CD4-positive, alpha-beta T cell treated with Interleukin-15 for 1 hour (primary cell): Measurements from ENCODE around the gene CTH.
"Not testable (repeated sequence)": the region's sequence is repeated elsewhere in the genome, so short reads cannot be mapped to it uniquely, and the experiment has no call there.

Experiments used
- DNase-seq: peaks from one replicate; pipeline ENCODE4 v3.0.0-alpha.2; 2020

CTH gene

DNA sequence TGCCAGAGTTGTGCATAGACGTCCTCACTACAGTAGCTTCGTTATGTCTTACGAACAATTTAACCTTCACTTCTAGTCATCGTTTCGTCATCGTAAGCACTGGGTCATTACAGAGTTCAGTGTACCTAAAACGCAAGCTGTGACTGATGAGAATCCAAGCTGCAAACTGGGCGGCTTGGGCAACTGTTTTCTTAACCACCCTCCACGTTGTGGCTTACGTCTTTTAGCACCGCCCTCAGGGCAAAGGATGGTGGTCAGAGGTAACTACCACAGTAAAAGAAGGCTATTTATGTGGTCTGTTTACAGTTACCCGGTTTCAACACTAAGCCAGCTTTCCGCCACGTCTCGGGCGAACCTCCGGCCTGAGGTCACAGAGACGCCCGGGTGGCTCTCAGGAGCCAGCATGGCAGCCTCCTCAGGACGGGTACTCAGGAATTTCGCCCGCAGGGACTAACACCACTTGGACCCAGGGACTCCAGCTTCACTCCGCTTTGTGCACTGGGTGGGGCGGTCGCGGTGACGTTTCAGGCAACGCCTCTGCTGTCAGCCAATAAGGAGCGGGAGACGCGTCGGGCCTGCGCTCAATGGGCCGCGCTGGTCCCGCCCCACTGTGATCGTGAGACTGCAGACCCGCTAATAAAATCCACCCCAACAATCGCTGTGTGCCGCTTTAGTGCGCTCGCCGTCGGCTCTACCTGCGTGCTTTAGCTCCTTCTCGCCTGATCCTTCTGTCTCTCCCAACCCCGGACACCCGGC is at the start of gene CTH:
Gene CTH, plus strand, starts transcription at position 665 of the 756 bp plus-strand sequence. CDS start 148 bp downstream, outside the sequence.
- DNase-seq: peak; percentile 93

DNA sequence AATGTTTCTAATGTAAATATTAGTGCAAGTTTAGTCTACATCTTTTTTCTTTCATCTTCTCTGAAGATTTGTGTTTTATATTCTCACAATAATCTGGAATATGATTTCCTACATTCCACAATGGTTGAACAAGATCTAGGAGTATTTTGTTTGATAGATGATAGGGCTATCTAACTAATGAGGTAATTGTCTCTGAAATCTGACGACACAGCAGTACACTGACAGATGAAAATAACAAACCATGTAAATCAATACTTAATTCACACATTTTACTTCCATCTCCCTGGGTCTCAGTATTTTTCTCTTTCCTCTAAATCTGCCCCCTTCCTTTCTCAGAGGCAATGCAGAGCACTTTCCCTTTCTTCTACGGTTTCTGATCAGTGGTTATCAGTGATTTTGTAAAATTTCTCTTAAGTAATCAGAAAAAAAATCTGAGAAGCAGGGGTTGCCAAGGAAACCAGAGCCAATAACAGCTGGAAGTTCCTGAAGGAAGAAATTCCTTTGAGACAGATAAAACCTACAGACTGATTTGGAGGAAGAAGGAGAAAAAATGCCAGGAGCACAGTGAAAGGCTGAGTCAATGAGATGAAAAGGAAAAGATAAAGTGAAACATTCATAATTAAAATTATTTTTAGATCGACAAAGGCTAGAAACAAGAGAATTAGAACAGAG is 49.2 kb upstream of the CTH start:
- DNase-seq: no peak

DNA sequence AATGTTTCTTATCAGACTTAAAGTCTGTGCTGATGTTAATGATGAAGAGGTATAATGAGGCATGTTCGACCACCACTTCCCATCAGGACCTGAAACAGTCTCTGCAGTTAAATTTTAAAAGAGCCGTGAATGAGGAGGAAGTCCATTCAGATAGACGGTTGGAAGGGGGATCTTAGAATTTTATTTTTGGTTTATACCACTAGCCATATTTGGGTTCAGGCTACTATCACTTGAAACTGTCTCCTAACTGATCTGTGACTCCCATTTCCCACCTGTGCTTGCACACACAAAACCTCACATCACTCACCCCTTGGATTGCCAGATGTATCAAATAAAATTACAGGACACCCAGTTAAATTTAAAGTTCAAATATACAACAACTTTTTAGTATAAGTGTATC is 46.6 kb upstream of the CTH start:
- DNase-seq: no peak

DNA sequence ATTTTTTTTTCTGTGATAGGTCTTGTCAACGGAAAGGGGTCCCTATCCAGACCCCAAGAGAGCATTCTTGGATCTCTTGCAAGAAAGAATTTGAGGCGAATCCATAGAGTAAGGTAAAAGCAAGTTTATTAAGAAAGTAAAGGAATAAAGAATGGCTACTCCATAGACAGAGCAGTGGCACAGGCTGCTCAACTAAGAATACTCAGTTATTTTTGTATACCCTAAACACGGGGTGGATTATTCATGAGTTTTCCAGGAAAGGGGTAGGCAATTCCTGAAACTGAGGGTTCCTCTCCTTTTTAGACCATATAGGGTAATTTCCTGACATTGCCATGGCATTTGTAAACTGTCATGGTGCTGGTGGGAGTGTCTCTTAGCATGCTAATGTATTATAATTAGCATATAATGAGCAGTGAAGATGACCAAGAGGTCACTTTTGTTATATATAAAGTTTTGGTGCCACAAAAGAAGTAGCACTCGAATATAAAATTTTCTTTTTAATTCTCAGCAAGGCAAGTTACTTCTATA is 44.6 kb upstream of the CTH start:
- DNase-seq: not testable (repeated sequence)

DNA sequence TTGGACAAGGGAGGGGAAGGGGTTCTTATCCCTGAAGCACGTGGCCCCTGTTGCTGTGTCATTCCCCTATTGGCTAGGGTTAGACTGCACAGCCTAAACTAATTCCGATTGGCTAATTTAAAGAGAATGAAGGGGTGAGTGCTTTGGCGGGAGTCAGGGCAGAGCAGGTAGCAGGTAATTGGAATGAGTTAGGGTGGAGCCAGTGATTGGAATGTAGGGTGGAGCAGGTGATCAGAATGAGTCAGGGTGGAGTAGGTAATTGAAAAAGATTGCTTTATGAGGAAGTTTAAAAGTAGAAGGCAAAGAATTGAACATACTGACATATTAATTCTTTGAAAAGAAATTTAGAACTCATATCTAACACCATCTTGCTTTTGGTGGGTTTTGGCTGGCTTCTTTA is 44.1 kb upstream of the CTH start:
- DNase-seq: not testable (repeated sequence)

DNA sequence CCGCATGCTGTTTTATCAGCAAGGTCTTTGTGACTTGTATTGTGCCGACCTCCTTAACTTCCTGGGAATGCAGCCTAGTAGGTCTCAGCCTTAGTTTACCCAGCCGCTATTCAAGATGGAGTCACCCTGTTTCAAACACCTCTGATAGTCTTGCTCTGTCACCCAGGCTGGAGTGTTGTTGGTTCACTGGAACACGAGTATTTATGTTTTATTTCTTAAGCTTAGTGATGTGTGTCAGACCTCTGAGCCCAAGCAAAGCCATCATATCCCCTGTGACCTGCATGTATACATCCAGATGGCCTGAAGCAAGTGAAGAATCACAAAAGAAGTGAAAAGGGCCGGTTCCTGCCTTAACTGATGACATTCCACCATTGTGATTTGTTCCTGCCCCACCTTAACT is 43.7 kb upstream of the CTH start:
- not testable (repeated sequence) for DNase-seq

DNA sequence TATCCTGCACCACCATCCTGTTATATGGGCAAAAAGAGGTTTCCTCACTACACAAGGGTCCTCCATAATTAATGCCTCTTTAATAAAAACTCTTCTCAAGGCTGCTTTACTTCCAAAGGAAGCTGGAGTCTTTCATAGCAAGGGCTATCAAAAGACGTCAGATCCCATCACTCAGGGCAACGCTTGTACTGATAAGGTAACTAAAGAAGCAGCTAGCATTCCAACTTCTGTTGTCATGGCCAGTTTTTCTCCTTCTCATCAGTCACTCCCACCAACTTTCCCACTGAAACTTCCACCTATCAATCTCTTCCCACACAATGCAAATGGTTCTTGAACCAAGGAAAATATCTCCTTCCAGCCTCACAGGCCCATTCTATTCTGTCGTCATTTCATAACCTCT is 39.5 kb upstream of the CTH start:
- not testable (repeated sequence) for DNase-seq

DNA sequence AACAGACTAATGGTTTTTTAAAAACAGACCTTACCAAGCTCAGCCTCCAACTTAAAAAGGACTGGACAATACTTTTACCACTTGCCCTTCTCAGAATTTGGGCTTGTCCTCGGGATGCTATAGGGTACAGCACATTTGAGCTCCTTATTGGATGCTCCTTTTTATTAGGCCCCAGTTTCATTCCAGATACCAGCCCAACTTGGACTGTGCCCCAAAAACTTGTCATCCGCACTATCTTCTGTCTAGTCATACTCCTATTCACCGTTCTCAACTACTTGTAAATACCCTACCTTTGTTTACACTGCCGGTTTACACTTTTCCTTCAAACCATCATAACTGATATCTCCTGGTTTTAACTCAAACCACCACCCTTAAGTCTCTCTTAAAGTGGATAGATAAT is 38.6 kb upstream of the CTH start:
- DNase-seq: no peak

DNA sequence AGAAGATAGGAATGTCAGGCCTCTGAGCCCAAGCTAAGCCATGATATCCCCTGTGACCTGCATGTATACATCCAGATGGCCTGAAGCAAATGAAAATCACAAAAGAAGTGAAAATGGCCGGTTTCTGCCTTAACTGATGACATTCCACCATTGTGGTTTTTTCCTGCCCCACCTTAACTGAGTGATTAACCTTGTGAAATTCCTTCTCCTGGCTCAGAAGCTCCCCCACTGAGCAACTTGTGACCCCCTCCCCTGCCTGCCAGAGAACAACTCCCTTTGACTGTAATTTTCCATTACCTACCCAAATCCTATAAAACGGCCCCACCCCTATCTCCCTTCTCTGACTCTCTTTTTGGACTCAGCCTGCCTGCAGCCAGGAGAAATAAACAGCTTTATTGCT is 37.5 kb upstream of the CTH start:
- DNase-seq: not testable (repeated sequence)

DNA sequence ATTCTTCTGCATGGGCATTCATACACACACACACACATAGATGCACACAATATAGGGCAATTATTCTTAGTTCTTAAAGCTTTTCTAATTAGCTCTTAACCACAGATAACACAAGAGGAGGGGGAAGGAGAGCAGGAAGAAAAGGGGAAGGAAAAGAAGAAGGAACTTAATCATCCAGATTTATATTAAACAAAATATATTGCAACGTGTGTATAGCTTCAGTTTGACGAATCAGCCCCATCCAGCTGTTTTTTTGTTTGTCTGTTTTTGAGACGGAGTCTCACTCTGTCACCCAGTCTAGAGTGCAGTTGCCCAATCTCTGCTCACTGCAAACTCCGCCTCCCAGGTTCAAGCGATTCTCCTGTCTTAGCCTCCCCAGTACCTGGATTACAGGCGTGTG is 34.9 kb upstream of the CTH start:
- no peak for DNase-seq

DNA sequence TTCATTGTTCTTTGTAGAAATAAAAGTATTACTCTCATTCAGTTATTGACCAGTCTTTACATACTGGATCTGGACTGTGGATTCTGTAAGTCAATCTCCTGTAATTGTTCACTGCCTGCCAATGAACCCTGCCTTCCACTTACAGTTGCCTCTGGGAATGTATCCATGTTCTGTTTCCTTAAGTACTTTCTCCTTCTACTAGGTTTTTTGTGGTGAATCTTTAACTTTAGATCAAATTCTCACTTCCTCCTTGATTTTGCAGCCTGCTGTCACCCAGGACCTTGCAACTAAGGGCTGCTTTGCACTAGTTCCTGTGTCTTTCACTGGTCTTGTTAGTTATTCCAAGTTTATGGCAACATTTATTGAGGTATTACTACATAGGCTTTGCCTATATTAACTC is 28.4 kb upstream of the CTH start:
- DNase-seq: no peak

DNA sequence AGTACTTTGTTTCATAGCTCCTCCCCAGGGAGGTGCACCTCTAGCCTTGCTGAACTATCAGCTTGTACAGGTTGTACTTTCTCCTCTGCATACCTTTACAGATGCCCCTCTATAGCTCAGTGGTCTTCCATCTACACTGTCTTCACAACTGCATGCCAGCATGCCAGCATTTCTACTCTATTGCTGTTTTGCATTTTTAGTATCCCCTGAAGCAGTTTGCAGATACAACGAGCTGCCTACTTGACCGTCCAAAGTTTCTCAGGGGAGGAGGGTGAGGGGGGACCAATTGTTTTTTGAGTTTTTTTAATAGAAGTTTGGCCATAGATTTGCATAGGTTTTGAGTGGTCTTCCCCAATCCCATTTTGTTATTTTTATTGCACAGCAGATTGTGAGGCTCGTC is 27.6 kb upstream of the CTH start:
- no peak for DNase-seq

DNA sequence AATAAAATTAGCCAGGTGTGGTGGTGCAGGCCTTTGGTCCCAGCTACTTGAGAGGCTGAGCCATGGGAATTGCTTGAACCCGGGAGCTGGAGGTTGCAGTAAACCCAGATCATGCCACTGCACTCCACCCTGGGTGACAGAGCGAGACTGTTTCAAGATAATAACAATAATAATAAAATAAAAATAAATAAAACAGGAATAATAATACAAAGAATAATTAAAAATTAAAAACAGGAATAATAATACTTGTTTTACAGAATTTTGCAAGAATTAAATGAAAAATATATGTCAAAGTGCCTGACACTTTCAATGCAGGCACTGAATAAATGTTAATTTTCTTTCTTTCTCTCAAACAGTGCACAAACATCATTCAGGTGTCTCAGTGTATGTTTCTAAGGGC is 26.5 kb upstream of the CTH start:
- no peak for DNase-seq

DNA sequence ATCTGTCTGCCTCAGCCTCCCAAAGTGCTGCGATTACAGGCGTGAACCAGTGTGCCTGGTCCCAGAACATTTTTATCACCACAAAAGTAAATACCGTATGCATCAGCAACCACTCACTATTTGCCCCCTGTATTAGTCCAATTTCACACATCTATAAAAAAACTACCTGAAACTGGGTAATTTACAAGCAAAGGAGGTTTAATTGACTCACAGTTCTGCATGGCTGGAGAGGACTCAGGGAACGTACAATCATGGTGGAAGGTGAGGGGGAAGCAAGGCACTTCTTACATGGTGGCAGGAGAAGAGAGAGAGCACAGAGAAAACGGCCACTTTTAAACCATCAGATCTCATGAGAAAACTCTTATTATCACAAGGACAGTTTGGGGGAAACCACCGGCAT is 25.6 kb upstream of the CTH start:
- DNase-seq: no peak

DNA sequence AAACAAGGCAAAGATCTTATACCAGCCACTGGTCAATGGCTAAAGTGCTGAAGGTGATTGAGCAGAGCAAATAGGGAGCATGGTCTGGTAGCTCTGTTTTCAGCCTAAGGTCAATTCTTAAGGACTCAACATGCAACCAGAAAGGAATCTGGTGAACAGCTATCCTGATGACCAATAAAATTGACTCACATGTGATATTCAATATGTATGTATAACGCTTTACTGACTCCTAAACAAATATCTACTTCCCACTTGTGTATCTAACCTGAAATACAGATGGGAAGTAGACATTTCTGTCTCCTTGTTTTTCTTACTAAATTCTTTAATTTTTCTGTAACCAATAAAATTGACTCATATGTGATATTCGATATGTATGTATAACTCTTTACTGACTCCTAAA is 24.9 kb upstream of the CTH start:
- DNase-seq: no peak

DNA sequence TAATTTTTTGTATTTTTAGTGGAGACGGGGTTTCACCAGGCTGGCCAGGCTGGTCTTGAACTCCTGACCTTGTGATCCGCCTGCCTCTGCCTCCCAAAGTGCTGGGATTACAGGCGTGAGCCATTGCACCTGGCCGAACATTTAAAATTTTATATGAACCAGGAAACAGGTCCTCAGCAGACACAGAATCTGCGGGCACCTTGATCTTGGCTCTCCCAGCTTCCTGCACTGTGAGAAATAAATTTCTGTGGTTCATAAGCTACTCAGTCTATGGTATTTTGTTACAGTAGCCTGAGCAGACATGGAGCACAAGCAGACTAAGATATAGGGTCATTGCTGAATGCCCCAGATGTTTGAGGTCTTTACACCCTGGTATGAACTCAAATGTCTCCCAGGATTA is 23.6 kb upstream of the CTH start:
- DNase-seq: no peak

DNA sequence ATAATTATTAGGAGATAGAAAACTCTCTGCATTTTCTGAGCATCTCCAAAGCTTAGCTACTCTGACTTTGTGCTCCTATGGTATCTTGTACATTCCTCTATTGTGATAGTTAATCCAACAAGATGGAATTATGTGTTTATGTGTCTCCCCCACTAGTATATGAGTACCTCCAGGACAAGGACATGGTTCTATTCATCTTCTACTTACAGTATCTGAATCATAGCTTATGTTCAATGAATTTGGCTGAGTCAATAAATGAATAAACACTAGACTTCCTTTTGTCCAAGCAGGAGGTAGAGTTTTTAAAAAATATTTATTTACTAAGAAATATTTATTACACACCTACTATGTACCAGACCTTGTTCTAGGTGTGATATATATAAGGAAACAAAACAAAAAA is 18.4 kb upstream of the CTH start:
- DNase-seq: no peak

DNA sequence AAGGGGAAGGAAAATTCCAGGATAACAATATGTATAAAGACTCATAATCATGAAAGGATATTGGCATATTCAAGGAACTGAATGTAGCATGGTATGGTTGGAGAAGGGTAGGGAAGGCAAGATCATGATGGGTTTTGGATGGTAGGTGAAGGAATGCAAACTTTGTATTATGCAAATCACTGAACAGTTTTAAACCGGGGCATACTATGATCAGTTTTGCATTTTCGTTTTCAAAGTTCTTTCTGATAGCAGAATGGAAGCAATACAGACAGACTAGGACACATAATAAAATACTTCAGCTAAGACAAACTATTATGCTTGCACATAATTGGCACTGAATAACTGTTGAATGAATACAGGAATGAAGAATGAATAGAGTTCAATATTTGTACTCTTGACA is 14.5 kb upstream of the CTH start:
- no peak for DNase-seq

DNA sequence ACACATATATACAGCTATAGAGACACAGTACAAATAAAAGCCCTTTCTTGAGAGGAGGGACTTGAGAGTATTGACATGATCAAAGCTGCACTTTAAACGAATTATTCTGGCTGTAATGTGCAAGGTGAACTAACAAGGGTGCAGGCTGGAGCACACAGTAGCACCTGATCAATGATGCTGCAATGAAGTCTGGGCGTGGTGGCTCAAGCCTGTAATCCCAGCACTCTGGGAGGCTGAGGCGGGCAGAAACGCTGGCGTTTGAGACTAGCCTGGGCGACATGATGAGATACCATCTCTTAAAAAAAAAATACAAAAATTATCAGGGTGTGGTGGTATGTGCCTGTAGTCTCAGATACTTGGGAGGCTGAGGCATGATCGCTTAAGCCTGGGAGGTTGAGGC is 14.1 kb upstream of the CTH start:
- no peak for DNase-seq

DNA sequence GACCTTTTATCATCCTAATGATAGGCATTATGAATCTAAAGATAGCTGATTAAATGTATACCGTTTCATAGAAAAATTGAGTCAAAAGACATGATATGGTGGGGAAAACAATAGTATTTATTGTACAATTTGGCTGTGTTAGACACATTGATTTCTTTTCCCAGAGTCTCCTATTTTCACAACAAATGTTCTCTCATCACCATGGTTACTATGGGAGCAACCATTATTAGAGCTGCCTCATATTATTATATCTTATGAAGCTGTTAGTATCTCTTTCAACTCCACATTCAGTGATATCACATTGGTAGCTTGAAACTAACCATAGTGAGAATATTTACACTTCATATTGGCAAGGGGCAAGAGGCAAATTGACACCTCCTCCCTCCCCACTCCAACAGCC is 10.7 kb upstream of the CTH start:
- DNase-seq: no peak

DNA sequence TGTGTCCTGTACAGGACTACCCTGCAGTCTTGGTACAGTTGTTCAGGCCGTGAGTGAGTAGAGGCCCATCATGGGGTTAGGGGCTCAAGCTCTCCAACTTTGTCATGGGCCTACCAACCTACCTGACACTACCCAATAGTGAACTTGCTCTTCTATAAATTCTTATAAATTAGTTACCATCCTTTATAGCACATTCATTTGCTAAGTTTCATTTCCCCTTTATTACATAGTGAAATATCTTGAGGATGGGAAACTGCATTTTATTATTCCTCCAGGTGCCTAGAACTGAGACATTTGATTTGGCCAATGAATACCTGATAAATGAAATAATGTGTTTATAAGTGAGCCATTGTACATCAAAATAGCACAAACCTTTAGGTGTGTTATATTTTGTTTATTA is 9.1 kb upstream of the CTH start:
- DNase-seq: no peak

DNA sequence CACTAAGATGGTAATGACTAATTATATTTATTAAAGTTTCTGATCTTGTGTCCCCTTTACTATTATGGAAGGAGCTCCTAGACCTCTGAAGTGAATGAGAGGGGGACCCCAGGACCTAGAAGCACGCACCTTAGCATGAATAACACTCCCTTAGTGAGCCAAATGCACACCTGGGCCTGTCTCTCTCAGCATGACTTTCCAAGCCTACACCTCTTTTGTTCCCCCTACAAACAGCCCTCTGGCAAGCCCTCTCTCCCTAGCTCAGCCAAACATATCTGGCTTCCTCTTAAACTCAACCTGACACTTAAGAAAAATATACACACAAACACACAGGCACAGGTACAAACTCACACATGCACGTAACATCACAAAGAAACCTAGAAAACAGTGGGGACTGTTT is 7.3 kb upstream of the CTH start:
- no peak for DNase-seq

DNA sequence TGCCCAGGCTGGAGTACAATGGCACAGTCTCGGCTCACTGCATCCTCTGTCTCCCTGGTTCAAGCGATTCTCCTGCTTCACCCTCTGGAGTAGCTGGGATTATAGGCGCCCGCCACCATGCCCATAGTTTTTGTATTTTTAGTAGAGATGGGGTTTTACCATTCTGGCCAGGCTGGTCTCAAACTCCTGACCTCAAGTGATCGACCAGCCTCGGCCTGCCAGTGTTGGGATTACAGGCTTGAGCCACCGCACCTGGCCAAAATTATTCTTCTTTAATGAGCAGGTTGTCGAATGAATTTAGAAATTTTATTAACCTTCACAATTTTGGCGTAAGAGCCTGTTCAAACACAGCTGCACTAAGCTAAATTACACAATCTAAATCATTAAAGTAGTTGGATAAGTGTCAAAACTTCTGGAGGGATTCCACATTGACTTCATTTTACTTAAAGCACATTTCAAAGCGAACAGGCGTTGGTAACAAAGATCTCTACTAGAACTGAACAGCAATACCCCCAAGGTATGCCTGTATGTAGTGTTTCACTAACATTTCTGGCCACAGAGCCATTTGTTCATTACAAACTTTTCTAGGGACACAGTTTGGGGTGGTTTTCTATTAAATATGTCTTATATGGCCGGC is 5.2 kb upstream of the CTH start:
- DNase-seq: no peak

DNA sequence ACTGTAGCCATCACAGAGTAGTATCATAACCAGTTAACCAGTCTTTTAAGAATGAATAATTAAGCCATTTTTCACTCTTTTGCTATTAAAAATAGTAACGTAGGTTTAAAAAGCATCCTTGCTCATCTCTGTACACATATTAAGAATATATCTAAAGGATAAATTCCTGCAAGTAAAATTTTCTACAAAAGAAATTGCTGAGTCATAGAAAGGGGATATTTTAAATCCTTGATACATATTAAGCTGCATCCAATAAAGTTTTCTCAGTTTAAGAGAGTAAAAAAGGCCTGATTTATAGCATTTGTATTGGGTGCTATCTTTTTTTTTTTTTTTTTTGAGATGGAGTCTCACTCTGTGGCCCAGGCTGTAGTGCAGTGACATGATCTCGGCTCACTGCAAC is 1.9 kb upstream of the CTH start:
- no peak for DNase-seq
